Putamen (tissue), 1 donor: Measurements from ENCODE around the gene MAD2L1BP.
A peak's percentile ranks its signal among the peaks of the same experiment; 100 is the strongest.

ENCODE experiments used
- DNase-seq: peaks from one replicate; pipeline ENCODE4 v3.0.0-alpha.2; 2016; ENCODE audit warnings: low spot score

MAD2L1BP gene

DNA sequence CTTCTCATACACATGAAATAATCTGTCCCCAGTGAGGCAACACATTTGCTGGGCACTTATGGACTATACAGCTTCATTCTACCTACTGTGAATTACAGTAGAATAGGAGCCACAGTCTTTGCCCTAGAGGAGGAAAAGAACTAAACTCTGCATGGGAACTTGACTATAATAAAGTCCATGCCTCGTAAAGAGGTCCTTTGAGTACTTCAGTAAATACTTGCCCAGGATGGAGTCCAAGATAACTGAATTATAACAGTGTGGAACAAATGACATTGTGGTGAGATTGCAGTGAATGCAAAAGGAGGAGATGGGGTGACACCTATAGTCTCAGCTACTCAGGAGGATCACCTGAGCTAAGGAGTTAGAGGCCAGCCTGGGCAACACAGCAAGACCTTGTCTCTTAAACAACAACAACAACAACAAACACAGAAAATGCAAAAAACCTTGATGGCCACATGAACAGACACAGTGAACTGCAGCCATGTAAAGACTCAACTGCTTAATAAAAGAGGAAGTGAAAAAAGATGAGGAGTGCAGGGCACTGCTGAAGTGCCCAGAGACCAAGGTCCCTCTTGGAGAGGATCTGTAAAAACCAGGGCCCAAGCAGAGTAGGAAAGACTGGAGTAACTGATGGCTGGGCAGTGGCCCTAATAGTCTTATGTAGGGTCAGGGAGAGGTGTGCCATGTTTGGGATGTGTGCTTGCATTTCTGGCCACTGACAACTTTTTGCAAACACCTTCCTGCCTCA lies 48.2 kb downstream of the MAD2L1BP start:
- DNase-seq, result no peak

GRCh38 chr6:43687079-43687436 lies 51.4 kb downstream of the MAD2L1BP start:
- no peak for DNase-seq

GRCh38 chr6:43687437-43688347 lies 52.1 kb downstream of the MAD2L1BP start, which contains the start of gene MRPS18A:
TSS of gene MRPS18A (minus strand) at chr6:43687791. CDS start at chr6:43687779, 12 bp downstream.
- DNase-seq, result peak; percentile 82

DNA sequence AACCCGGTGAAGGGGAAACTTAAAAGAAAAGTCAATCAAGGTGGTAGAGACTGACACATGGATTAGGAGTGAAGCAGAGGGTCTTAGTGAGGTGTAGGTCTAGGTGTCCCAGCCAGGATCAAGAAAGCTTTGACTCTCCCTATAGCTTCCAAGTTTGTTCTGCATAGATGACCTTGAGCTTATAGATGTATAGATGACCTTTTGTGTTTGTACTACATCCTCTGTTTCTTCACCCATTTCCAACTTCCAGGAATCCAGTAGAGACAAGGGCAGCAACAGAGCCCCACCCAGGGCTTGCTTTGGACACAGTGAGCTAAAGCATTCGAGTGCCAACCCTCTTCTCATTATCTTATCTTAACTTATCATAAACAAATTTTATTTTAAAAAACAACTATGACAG lies 53.8 kb downstream of the MAD2L1BP start:
- DNase-seq, result no peak
